ENCODE results near the gene PXDC1.
"Not testable (repeated sequence)": the region's sequence is repeated elsewhere in the genome, so short reads cannot be mapped to it uniquely, and the experiment has no call there.

Gene PXDC1

DNA sequence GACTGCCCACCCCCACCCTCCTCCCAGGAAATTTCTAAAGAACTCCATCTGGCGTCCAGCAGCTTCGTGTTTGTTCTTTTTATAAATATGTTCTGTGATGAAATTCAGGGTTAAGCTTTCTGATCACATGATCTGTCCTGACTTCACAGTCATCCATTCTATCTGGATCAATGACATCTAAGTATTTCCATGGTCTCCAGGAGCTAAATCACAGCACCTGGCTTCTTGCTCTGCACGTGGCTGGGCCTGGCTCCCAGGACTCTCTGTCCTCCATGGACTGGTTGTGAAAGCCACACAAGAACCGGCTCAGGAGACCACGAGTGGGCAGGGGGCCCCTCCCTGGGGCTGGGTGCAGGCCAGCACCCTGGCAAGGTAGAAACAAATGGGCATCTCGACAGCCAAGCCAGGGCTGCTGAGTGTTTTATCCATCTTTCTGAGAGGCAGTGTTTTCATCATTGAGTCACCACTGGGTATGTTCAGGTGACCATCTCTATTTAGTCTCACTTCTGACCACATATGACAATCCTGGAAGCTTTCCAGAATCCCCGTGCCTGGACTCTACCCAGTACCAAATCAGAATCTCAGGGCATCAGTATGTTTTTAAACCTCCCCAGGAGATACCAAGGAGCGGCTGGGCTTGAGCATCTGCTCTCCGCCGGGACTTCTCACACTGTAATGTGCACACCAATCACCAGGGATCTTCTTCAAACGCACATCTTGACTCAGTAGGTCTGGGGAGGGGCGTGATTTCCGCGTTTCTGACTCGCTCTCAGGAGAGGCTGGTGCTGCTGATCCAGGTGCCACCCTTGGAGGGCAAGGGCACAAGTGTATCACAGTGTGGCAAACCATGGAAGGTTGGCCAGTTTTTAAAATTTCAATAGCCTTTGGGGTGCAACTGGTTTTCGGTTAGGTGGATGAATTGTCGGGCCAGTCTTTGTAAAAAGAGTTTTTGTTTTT, 31.6 kb upstream of the PXDC1 start:
- DNase-seq = no peak

- no peak for DNase-seq
Measured at GRCh38 chr6:3781504-3781903, 30.0 kb upstream of the PXDC1 start.

GRCh38 chr6:3779574-3779849, 28.0 kb upstream of the PXDC1 start:
- DNase-seq = no peak

DNA sequence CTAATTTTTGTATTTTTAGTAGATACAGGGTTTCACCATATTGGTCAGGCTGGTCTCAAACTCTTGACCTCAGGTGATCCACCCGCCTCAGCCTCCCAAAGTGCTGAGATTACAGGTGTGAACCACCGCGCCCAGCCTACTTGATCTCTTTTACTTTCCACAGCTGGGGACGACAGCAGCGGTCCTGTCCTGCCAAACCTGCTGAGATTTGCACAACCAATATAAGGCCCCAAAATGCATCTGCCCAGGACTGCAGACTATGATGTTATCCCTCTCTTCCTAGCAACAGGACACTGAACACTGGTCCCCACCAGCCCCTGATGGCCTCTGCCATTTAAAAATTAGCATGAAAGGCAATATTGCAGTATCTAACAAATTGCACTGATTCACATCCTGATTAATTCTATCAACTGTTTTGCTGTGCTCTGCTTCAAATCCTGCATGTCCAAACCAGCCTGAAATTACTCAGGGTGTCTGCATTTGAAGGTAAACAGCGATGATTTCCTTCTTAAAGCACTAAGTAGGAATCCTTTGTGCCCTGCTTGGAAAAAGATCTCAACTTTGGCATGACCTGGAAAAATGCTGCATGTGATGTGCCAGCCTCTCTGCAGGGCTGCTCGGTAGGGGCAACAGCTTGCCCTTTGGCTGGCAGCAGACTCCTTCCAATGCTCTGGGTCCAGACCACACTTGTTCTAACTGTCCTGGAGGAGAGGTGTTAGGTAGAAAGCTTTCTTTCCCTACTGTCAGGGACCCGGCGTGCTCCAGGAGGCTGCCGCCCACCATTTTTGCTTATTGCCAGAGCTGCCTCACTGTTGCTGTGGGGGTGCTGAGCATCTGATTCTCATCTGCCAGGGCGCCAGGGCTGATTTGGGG, 27.4 kb upstream of the PXDC1 start:
- no peak for DNase-seq

GRCh38 chr6:3777730-3778461, 26.4 kb upstream of the PXDC1 start:
- no peak for DNase-seq

DNA sequence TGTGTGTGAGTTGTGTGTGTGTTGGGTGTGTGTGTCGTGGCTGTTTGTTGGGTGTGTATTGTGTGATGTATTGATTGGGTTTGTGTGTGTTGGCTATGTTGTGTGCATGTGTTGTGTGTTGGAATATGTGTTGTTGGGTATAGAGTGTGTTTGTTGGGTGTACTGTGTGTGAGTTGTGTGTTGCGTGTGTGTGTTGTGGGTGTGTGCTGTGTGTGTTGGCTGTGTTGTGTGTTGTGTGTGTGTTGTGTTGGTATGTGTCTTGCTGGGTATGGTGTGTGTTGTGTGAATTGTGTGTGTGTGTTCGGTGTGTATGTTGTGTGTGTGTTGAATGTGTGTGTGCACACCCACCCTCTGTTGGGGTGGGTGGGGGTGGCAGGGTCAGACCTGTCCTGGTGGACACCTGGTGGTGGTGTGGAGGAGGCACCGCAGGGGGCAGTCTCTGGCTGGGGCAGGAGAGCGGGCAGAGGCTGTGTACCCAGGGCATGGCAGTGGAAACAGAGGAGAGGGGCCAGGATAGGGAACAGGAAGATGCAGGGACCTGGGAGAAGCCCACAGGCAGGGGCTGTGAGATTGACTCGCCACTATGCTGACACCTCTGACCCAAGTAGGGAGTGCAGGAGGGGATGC, 25.5 kb upstream of the PXDC1 start:
- no peak for DNase-seq

GRCh38 chr6:3775847-3776246, 24.3 kb upstream of the PXDC1 start:
- no peak for DNase-seq

DNA sequence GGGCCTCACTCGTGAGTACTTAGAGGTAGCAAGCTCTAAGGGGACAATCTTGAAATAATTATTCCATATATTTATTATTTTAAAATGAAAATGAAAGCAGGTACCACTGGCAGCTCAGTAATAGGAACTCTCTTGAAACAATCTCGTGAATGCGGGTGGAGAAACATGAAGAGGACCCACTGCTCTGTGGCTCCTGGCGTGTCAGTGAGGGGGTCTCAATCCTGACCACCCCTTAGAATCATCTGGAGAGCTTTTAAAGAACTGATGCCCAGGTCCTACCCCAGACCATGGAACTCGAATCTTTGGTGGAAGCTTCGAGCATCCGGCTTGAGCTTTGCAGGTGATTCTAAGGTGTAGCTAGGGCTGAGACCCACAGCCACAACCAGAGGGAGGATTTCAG, 23.9 kb upstream of the PXDC1 start:
- DNase-seq = no peak

DNA sequence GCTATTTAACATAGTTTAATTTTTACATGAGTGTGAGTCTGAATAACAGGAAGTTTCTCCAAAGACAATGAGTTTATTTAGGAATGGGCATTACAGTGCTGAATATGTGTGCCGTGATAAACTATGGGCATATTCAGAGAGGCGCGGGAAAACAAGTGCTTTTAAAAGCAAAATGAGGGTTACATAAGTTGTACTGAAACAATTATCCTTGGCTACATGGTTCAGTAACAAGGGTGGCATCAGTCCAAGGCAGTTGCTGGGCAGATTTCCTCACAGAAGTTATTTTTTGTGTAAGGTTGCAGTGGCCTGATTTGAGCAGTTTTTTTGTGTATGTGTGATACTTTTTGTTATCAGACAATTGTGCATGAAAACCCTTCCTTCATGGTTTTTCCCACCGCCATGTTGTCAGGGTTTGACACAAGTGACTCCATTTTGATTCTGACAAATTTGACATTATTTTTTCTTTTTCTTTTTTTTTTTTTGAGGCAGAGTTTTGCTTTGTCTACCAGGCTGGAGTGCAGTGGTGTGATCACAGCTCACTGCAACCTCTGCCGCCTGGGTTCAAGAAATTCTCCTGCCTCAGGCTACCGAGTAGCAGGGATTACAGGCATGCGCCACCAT, 22.3 kb upstream of the PXDC1 start:
- DNase-seq = no peak

DNA sequence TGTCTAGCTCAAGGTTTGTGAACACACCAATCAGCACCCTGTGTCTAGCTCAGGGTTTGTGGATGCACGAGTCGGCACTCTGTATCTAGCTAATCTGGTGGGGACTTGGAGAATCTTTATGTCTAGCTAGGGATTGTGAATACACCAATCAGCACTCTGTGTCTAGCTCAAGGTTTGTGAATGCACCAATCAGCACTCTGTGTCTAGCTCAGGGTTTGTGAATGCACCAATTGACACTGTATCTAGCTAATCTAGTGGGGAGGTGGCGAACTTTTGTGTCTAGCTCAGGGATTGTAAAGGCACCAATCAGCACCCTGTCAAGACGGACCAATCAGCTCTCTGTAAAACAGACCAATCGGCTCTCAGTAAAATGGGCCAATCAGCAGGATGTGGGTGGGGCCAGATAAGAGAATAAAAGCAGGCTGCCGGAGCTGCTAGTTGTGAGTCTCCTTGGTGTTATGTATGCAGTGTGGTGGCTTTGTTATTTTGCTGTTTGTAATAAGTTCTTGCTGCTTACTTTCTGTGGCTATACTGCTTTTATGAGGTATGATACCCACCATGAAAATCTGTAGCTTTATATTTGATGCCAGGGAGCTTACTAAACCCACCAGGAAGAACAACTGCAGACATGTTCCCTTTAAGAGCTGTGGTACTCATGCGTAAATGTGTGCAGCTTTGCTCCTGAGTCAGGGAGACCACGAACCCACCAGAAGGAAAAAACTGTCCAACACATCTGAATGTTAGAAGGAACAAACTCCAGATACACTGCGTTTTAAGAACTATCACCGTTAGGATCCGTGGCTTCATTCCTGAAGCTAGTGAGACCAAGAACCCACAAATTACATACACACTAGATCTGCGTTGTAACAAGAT, 20.9 kb upstream of the PXDC1 start:
- DNase-seq = not testable (repeated sequence)

DNA sequence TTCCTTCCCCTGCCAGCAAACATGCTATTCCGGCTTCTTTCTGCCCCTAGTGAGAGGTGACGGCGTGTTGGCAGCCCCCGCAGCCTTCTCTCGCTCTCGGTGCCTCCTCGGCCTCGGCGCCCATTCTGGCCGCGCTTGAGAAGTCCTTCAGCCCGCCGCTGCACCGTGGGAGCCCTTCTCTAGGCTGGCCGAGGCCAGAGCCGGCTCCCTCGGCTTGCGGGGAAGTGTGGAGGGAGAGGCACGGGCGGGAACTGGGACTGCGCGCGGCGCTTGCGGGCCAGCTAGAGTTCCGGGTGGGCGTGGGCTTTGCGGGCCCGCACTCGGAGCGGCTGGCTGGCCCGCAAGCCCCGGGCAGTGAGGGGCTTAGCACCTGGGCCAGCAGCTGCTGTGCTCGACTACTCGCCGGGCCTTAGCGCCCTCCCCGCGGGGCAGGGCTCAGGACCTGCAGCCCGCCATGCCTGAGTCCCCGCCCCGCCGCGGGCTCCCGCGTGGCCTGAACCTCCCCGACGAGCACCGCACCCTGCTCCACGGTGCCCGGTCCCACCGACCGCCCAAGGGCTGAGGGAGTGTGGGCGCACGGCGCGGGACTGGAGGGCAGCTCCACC, 20.0 kb upstream of the PXDC1 start:
- DNase-seq = no peak

DNA sequence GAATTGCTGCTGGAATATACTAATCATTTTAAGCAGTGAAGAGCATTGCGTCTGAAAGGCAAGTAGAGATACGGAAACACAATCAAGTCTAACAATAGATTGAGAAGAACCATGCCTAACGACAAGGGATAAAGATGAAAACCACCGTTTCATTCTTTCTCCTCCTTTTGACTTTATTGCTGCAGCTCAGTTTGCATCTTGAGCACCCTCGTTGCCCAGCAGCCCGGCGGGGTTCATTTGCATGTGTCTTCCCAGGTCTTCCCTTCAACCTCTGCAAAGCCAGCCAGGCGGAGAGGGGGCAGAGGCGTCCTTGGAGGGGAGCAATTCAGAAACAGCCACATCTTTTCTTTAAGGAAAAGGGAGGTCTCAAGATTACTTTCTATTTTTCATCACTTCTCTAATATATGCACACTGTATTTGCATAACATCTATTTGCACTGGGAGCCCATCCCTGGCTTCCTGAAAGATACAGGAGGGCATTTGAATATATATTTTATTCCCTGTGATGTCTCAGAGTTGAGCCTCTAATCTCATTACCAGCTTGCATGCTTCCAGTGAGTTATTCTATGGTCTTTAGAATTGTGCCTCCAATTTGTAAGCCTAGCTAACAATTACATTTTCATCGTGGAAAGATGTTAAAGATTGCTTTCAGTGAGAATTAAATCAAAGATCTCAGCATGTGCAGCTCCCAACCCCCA, 18.7 kb upstream of the PXDC1 start:
- DNase-seq = no peak

DNA sequence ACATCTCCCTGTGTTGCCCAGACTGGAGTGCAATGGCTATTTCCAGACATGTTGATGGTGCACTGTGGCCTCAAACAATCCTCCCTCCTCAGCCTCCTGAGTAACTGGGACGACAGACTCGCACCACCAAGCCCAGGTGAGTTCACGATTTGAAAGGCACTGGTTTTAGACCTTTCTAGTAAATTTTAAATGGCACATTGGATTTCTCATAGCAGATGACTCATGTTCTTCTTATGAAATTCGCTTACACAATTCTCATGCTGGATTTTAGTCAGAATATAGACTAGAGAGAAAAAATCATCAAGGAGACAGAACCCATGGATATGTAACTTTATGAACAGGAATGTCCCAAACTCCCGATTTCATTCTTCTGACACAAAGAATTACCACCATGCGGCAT, 18.1 kb upstream of the PXDC1 start:
- DNase-seq = no peak

DNA sequence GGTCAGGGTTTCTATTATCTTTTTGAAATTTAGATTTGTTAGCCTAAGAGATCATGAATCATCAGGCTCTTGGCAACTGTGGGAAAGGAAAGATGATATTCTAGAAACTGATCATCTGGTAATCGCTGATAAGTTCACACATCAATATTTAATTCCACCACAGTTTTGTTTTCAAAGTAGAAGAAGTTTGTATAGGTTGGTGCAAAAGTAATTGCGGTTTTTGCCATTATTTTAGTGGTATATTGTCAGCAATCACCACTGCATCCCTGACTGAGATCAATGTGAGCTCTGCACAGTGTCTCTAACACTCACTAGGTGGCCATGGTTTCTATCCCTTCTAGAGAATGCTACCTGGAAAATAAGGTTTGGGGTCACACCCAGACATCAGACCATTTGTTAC, 17.0 kb upstream of the PXDC1 start:
- DNase-seq = no peak

DNA sequence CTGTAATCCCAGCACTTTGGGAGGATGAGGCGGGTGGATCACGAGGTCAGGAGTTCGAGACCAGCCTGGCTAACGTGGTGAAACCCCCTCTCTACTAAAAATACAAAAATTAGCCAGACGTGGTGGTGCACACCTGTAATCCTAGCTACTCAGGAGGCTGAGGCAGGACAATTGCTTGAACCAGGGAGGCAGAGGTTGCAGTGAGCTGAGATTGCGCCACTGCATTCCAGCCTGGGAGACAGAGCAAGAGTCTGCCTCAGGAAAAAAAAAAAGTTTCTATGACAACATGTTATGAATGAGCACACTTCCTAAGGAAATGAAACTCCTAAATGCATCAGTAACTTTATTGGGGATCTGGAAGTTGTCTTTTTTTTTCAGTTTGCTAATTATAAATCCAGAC, 16.0 kb upstream of the PXDC1 start:
- not testable (repeated sequence) for DNase-seq

- no peak for DNase-seq
Measured at GRCh38 chr6:3766214-3766613, 14.7 kb upstream of the PXDC1 start.

GRCh38 chr6:3765415-3765814, 13.9 kb upstream of the PXDC1 start:
- DNase-seq = no peak

GRCh38 chr6:3764516-3765335, 13.2 kb upstream of the PXDC1 start:
- no peak for DNase-seq

- no peak for DNase-seq
Measured at GRCh38 chr6:3762852-3763251, 11.3 kb upstream of the PXDC1 start.

Measured in stimulated activated naive CD4-positive, alpha-beta T cell (primary cell).